GM19467 (cell line): ENCODE data around the gene ZNF407.

Source experiments
- ATAC-seq: cut with Tn5 transposase; IDR thresholded peaks from one replicate; pipeline ENCODE4 v1.9.1; 2021; ENCODE audit warnings: mild to moderate bottlenecking, moderate library complexity; ENCODE audit not compliant: unreplicated experiment

Gene ZNF407

GRCh38 chr18:74996055-74996454 is 398.4 kb downstream of the ZNF407 start:
- no peak for ATAC-seq

GRCh38 chr18:74996996-74997395 is 399.3 kb downstream of the ZNF407 start:
- ATAC-seq = no peak

- ATAC-seq = no peak
Observed at GRCh38 chr18:75000920-75001319, 403.2 kb downstream of the ZNF407 start.

DNA sequence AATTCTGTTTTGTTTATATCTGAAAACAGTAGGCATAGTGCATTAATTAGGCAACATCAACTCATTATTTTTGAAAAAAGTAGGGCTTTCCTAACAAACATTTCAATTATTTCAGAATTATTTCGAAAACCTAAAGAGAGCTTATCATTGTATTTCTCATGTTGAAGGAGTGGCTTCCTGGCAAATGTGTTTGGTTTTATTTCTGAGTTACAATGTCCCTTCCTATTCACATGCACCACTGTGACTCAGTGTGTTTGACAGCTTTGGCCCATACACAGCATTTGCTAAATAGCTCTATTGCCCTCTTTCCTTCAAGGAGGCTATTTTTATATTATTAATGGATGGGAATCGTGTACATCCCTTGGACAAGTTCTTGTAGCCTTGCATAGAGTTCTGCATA is 405.4 kb downstream of the ZNF407 start:
- ATAC-seq = no peak

DNA sequence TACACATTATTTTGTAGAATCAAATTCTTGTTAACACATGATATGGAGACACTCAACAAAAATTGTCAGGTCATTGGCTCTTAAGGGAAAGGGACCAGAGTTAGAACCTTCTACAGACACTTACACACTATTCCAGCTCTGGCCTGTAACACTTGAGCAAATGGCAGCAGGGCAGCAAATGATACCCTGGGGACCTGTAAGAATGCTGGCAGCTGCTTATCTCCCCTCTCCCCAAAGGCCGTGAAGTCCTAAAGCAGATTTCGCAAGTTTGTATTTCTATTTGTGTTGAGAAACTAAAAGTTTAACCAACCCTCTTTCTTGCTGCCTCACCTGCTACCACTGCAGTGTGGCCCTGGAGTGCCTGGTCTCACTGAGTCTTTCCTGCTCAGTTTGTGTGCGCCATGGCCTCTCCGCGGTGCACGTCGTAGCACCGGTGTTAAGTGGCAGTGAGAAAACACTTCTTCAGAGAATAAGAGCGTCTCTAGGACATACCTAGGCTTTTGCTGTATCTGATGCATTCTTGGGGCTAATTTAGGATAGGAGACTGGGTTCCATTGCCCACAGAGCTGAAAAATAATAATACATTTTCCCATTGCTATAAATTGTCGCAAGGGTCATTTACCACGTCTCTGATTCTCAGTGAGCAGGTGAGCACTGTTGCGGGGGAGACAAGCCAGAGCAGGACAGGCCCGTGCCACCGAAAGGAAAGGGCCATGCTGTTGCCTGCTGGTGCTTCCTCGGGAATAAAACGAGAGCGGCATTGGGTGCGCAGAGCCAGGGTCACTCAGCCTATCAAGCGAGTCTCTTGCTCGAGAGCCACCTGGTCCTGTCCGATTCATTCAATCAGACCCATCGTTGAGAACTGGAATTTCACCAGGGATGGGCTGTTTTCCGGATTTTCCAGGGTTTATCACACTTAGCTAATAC is 406.4 kb downstream of the ZNF407 start:
- ATAC-seq = no peak

DNA sequence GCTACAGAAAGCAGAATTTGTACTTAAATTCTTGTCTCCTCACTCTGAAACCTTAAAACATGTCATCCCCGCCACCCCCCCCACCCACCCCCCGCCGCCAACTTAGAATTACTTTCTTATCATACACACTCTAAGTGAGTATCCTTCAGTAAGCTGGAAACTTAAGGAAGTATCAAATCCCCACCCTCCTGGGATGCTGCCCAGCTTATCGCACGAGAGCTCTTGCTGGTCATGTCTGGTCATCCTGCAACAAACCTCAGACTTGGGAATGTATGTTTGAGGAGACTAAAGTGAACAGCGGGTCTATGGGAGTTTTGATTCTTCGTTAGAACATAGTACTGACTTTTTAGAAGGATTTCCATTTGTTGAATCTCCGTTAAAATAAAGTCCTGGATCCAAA is 408.0 kb downstream of the ZNF407 start:
- no peak for ATAC-seq

DNA sequence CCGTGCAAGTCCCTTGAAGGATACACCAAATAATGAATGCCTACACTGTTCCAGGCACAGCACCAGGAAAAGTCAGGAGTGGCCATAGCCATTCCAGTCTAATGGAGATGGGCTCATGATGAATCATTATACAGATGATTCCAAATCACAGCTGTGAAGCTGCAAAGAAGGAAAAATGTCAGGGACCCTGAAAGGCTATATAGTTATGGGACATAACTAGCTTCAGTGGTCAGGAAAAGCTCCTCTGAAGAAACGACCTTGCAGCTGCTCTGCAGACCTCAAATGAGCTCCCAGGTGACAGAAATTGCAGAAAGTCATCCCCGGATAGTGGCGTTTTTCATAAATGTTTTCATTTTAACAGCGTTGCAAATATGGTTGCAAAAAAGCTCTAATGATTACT is 410.5 kb downstream of the ZNF407 start:
- no peak for ATAC-seq

DNA sequence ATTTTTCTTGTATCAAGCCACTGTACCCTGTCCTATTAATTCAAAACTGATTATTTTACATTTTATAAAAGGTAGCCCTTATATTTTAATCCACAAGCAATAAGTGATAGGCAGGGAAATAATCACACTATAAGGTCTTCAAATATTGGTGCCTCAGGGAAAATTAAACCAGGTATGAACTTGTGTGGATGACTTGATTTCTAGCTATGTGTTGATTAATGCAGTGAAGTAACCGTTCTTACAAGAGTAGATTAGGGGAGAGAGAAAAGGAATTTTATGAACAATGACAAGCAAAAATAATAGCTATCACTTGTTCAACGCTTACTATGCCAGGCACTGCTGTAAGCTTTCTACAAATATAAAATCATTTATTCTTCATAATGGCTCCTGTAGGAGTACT is 411.6 kb downstream of the ZNF407 start:
- ATAC-seq = no peak

DNA sequence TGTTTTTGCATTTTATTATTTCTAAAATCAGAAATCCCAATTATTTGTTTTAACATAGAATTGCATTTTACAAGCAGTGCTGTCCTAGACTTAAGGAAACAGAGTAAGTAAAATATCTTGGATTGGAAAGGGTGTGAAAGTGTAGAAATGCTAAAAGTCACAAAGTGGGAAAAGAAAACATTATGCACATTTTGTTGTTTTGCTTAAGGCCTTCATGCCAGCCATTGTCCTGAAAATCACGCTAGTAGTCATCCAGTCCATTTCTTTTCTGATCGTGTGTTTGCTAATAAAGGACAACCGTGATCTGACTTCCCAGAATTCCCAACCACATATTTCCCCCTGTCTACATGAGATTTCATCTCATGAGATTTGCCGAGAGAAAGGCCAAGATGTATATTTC is 412.2 kb downstream of the ZNF407 start:
- no peak for ATAC-seq

DNA sequence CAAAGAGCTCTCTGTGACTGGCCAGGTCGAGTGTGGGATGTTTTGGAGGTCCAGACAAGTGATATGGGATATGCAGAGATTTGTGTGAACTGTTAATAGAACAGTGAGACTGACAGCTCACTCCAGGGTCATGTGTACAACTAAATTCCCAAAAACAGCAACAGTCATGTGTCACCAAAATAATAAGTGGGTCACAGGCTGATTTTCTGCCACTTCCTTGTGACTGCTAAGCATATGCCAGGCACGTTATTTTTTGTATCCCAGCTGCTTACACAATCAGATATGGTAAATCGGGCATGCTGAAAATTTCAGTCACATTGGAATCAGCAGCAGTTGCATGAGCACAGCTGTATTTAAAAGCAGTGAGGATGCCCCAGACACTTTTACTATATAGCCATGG is 412.6 kb downstream of the ZNF407 start:
- no peak for ATAC-seq

DNA sequence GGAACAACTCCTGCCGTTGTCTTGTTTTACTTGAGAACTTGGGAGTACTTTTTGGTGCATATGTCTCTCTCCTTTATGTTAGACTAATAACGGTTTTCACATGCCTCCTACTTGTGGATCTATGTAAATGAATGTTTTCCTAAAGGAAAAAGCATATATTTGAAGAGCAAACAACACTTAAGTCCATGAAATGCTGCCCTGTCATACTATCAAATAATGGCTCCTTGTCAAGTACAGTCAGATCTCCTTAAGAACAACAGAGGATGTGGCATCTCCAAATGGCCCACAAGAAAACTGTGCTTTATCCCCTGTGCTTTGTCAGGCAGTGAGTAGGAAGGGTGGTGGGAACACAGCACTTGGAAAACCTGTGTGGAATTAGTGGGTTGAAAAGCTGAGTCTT is 413.0 kb downstream of the ZNF407 start:
- no peak for ATAC-seq

DNA sequence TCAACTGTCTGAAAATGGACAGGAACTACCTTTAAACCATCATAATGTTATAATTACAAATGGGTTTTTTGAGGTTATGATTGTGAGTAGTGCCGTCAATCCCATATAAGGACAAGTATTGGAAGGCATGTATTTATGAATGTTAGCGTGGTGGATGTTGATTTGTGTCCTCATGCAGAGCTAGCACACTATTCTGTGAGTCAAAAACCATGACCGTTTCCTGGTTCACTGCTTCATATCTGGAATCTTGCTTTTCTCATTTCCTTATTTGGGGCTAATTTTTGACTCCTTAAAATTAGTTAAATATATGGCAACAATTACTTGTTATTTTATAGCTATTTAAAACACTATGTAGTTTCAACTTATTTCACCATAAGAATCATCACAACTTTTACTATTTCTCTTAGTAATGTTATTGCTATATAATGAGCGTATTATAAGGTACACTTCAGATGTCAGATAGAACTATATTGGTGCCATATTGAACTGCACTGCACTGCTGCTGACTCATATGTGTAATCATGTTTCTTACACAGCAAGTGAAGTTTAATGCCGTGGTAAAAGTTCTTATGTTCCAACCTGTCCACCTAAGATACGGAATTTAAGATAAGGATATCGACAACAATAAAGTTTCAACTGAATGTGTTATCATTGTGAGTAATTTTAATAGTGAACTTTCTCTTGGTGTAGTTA is 418.5 kb downstream of the ZNF407 start:
- ATAC-seq = peak; percentile 82

GRCh38 chr18:75023473-75023872 is 425.8 kb downstream of the ZNF407 start:
- ATAC-seq = no peak

GRCh38 chr18:75024871-75025270 is 427.2 kb downstream of the ZNF407 start:
- no peak for ATAC-seq

DNA sequence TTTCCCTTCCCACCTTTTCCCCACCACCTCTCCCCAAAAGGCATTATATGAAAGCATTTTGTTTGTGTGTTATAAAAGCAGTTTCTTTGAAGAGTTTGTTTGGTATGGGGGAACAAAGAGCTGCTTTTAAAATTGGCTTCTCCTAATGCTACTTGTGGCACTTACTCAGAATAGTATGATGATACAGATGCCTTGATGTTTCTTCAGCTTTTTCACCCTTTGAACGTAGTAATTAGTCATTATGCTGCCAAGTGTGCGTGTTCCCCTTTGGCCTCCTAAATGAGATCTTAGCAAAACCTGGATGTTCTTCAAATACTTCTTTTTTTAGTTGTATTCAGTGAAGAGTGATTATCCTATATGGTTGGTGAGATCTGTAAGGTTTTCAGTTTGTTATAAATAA is 427.9 kb downstream of the ZNF407 start:
- ATAC-seq = no peak

GRCh38 chr18:75029481-75029880 is 431.8 kb downstream of the ZNF407 start:
- no peak for ATAC-seq

DNA sequence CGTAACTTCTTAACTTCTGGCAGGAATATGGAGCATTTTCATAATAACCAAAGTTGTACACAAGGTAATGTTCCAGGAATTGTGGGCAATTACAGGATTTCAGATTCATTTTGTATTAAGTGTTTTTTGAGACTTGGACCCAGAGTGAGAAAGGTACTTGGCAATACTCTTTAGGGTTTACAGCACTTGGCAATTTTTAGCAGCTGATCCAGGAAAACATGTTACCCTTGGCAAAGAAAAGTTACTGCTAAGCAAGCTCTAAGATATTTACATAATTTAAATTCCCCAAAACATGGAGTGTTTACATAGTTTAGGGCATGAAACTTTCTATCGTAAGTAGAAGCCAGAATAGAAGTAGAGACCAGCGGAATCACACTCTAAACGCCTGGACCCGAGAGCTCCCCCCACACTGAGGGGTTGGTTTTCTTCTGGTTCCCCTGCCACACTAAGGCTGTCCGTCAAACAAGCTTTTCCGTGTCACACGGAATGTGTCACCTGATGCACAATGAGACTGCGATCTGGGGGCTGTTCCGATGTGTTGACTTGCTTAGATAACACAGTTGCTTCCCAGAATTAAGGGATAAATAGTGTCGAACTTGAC is 434.1 kb downstream of the ZNF407 start:
- ATAC-seq = no peak

GRCh38 chr18:75033516-75033915 is 435.8 kb downstream of the ZNF407 start:
- no peak for ATAC-seq

DNA sequence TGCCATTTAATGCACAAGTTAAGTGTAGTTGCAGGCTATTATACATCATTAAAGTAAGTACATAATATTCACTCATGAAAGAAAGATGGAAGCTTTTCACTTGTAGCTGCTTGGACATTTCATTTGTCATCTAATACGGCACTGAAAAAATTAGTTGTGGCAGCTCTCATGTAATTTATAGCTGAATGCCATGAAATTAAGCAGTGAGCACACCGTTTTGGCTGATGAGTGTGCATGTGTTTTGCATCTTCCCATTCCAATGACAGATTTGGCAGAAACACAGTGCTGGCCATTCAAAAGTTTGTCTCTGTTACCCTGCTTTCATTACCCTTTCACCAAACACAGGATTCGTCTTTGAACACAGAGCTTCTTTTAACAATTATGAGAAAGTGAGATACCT is 437.3 kb downstream of the ZNF407 start:
- no peak for ATAC-seq

GRCh38 chr18:75035928-75036327 is 438.3 kb downstream of the ZNF407 start:
- ATAC-seq = no peak

DNA sequence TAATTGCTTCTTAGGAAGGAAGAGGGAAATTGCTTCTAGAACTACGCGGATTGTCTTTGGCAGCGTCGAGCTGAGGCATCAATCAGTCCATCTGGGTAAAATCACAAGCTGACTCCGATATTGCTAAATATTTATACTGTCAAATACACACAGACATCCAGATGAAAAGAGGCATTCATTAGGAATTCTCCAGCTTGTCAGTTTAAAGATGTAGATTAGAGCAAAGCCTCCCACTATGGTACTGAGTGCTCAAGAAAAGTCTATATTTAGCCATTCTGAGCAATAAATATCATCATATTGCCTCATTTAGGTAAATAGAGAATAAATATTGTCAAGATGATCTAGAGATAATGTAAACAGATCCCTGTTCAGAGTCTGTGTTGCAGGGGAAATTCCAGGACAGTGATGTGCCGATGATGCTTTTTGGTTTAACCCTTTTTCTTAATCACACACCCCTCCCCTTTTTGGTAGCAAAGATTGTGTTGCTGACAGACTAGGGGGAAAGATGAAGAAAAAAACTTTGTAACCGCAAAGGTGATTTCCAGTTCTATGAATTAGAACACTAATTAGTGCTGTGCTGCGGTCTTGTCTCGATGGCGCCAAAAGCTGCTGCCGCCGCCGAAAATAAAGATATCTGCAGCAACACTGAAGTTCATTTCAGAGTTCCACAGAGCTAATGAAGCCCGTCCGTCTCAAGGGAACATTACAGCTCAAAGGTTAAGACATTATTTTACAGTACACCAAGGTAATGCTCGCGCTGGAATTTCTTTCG is 439.4 kb downstream of the ZNF407 start:
- no peak for ATAC-seq
